Measurements from ENCODE around the gene USHBP1.

The USHBP1 gene

GRCh38 chr19:17236811-17237543 is 27.6 kb downstream of the USHBP1 start:
- no peak for DNase-seq

DNA sequence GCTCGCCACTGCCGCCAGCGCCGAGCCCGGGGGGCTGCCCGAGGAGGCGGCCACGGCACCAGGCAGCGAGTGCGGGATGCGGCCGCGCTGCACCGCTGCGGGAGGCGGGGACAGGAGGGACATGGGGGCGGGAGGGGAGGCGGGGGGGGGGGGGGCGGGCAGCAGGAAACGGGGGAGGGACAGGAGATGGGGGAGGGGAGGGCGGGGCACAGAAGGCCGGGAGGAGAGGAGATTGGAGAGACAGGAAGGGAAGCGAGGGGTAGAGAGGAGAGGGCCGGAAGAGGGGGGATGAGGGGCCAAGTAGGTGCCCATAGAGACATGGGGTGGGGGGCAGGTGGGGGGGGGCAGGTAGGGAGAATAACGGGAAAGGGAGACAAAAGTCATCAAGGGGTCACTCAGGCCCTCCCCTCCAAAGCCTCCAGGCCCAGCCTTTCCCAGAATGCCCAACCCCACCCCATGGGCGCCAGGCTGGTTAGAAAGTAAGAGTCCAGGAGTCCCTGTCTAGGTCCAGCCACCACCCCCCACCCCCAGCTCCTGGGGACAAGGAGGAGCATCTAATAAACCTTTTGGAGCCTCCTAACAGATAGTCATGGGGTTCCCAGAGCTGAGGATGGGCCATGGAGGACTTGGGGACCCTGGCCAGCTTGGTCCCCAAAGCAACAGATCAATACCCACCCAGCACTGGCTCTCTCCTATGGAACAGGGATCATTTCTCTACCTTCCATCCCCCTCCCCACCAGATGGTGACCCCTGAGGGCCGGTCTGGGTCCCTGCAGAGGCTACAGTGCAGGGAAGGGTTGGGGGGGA is 28.4 kb downstream of the USHBP1 start:
- DNase-seq, result no peak

DNA sequence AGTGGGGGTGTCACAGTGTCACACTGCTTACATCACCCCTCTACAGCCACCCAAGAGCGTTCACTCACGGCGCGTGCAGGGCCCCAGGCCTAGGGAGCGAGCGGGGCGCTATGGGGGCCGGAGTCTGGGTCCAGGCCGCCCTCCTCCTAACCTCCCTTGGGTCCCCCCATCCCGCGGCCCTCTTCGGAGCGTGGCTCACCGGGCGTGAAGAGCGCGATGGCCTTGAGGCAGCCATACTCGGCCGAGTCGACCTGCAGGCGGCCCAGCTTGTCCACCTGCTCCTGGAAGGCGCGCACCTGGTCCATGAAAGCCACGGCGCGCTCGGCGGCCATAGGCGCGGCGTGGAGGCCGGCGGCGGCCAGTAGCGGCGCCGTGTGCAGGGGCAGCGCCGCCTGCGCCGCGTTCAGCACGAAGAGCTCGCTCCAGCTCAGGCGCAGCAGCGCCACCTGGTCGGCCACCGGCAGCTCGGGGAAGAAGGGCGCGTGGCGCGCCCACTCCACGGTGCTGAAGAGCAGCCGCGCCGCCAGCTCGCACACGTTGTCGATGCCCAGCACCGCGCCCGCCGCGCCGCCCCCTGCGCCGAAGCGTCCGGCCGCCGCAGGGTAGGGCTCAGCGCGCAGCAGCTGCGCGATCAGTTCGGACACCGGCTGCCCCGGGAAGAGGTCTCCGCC is 29.1 kb downstream of the USHBP1 start:
- peak; percentile 70 for DNase-seq

- peak; percentile 34 for DNase-seq
Observed at GRCh38 chr19:17234911-17235299, 29.6 kb downstream of the USHBP1 start.

DNA sequence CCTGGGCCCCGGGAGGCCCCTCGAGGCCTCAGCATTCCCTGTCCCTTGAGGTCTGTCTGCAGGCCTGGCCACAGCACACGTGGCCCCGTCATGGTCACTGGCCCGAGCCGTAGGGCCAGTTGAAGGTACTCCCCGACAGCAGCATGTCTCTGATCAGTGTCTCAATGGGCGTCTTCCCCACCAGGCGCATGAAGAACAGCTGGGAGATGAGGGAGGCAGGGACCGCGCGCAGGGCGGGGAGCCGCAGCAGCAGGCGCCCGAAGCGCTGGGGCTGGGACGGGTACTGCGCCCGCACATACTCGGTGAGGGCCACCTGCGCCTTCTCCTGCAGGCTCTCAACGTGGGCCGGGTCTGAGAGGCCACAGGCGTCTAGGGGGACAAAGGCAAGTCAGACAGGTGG is 32.3 kb downstream of the USHBP1 start:
- no peak for DNase-seq

- no peak for DNase-seq
Observed at GRCh38 chr19:17229890-17230289, 34.7 kb downstream of the USHBP1 start.

GRCh38 chr19:17227798-17228367 is 36.7 kb downstream of the USHBP1 start:
- DNase-seq, result no peak

GRCh38 chr19:17226002-17226933 is 38.3 kb downstream of the USHBP1 start, which contains the start of gene OCEL1:
TSS of gene OCEL1 (plus strand) at chr19:17226226. CDS start at chr19:17226248, 22 bp downstream.
- peak; percentile 96 for DNase-seq

- DNase-seq, result no peak
Observed at GRCh38 chr19:17225053-17225452, 39.5 kb downstream of the USHBP1 start.

- no peak for DNase-seq
Observed at GRCh38 chr19:17220207-17220758, 44.3 kb downstream of the USHBP1 start.

DNA sequence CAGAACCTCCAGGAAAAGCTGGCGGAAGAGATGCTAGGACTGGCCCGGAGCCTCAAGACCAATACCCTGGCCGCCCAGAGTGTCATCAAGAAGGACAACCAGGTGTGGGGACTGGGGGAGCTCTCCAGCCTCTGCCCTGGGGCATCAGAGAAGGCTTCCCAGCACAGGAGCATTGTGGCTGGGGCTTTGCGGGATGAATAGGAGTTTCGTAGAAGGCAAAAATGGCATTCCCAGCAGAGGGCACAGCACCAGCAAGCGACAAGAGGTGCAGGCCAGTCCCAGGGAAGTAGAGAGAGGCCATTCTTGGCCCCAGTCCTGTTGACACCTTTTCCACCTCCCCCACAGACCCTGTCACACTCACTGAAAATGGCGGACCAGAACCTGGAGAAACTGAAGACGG is 45.3 kb downstream of the USHBP1 start:
- DNase-seq, result no peak

- DNase-seq, result no peak
Observed at GRCh38 chr19:17216058-17216670, 48.4 kb downstream of the USHBP1 start.

DNA sequence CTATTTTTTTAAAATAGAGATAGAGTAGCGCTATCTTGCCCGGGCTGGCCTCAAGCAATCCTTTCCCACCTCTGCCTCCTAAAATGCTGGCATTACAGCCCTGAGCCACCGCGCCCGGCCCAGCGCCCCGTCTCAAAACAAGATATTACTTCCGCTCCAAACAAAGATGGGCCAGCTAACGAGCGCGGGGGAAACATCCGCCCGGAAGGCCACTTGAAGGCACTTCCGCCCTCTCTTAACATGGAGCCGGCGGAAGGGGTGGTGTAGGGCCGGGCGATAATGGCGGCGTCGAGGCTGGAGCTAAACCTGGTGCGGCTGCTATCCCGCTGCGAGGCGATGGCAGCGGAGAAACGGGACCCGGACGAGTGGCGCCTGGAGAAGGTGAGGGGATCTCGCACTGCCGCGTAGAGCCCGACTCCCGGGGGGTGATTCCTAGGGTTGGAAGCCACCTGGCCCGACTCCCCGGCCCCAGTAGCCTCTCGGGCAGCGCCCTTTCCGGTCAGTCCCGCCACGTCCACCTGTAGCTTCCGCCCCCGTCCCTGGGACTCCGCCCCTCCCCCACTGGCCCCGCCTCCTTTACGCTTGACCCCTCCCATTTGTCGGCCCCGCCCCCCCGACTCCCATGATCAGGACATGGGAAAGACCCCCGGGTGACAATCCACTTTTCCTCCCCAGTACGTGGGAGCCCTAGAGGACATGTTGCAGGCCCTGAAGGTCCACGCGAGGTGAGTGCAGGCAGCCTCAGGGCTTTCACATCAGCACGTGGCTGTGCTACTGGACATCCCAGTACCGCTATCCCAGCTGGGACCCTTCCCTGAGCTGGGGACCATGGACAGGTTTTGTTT is 49.2 kb downstream of the USHBP1 start, which contains the start of gene USE1:
USE1 (plus strand) TSS at position 231 of the 845 bp plus-strand sequence; CDS start at position 280, 49 bp downstream.
- peak; percentile 88 for DNase-seq

DNA sequence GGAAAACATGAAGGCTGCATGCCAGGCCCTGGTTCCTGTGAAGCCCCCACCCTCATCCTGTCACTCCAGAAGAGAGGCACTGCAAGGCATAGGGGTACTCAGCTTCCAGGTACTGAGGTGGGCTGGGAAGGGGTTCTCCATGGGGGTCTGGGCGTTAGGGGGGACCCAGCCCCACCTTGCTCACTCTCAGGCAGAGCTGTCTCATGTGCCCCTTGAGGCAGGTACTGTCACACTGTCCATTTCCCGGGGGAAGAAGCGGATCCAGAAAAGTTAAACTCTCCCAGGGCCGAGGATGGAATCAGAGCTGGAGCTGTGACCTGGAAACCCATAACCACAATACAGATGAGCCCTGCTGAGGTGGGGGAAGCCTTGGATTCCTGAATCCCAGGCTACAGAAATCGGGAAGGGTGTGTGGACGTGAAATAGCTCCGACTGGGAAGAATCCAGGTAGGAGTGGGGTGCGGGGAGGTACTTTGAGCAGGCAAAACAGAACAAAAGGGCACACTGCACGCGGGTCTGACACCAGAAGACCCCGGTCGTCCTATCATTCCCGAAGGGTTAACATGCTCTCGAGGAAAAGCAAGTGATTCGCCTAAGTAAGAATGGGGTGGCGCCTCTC is 49.9 kb downstream of the USHBP1 start:
- no peak for DNase-seq

DNA sequence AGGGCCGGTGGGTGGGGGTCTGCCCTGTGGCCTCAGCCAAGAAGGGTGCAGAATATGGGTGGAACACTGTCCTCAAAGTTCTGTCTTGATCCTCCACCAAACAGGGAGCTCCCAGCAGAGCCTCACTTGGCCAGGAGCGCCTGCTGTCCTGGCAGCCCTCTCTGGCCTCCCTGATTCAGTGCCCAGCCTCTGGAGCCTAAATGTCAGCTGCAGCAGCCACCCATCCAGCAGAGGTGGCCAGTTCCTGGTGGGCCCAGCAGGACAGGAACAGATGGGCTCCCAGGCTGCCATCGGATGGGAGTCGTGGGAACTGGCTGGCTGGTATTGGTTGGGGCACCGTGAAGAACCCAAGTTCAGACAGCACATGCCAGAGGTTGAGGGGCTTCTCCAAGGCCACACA is 51.2 kb downstream of the USHBP1 start:
- DNase-seq, result no peak

GRCh38 chr19:17211547-17212446 is 52.7 kb downstream of the USHBP1 start:
- no peak for DNase-seq

GRCh38 chr19:17210296-17210695 is 54.2 kb downstream of the USHBP1 start:
- no peak for DNase-seq

Data from central memory CD4-positive, alpha-beta T cell (primary cell).